ENCODE results near the gene CACNA2D2.

DNA sequence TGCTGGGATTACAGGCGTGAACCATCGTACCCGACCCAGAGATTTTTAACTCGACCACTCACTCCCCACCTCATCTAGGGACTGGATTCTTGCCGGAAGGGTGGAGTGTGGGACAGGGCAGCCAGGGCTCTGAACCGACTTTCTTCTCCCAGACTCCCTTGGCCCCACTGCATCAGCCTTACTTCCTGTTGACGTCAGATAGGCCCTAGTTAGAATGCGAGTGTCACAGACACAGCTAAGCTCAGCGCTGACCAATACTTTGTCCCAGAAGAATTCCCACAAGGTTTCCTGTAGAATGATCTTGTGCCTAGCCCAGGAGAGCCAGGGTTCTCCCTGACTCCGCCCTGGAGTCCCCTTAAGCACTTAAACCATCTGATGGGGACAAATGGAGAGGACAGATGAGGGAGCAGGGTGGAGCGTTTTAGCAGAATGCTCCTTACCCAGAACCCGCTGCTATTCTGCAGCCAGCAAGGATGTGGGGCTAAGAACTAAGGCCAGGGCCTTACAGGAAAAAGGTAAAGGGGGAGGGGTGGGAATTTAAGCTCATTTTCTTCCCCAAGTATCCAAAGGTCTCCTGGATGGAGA, 169.6 kb downstream of the CACNA2D2 start:
- TF ChIP-seq CTCF (conservative IDR thresholded peaks at IDR 0.05; ENCODE audit: low read depth, low read length): no peak
- no peak for TF ChIP-seq RAD21 (IDR thresholded peaks at IDR 0.05; ENCODE audit: low read length)
- TF ChIP-seq, protein P1, sequence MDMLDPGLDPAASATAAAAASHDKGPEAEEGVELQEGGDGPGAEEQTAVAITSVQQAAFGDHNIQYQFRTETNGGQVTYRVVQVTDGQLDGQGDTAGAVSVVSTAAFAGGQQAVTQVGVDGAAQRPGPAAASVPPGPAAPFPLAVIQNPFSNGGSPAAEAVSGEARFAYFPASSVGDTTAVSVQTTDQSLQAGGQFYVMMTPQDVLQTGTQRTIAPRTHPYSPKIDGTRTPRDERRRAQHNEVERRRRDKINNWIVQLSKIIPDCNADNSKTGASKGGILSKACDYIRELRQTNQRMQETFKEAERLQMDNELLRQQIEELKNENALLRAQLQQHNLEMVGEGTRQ (IDR thresholded peaks at IDR 0.05; ENCODE audit: low read depth, low read length): no peak
- no peak for TF ChIP-seq FOS (IDR thresholded peaks at IDR 0.05; ENCODE audit: low read depth, low read length)
- TF ChIP-seq POLR2A (IDR thresholded peaks at IDR 0.05; ENCODE audit: low read depth, low read length): peak; percentile 57
- no peak for TF ChIP-seq SMC3 (IDR thresholded peaks at IDR 0.05; ENCODE audit: low read depth, low read length)
- TF ChIP-seq MXI1 (IDR thresholded peaks at IDR 0.05; ENCODE audit: borderline replicate concordance, low read depth, low read length): no peak
- no peak for TF ChIP-seq NFE2L2 (IDR thresholded peaks at IDR 0.05; ENCODE audit: low read depth, low read length)
- no peak for TF ChIP-seq CEBPB (IDR thresholded peaks at IDR 0.05; ENCODE audit: low read depth, low read length)
